ENCODE results near the gene ANXA1. TPM values are rescaled to one million over a fixed set of nuclear protein-coding genes. Genes with fewer than 3 reads are reported as not detected.

Gene ANXA1
- total and polyA plus RNA-seq, 10 of the 15 experiments (the other 5 are each of a cell fraction or from before 2014, with no cell fraction given): 6.6 to 30.1 (median 12.6) TPM

DNA sequence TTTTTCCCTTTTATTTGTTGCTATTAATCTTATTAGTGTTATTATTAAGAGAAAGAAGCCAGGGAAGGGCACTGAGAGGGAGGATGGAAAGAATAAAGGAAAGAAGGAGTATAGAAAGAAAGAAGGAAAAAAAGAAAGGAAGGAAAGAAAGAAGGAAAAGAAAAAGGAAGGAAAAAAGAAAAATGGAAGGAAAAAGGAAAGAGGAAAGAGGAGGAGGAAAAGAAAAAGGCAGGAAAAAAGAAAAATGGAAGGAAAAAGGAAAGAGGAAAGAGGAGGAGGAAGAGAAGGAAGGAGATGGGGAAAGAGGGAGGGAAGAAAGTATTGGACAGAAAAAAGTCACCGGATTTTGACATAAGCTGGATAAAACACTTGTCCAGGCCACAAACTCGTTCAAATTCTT, 47.8 kb downstream of the ANXA1 start:
- H3K79me2 ChIP-seq (ENCODE audit: control insufficient read depth, insufficient read depth, low read length): no peaks in the 10 kb centered on the region
- DNase-seq (ENCODE audit: low read depth, low spot score) (no peak), FAIRE-seq (no peak), ATAC-seq (no peak)
- no TSS peak for BruUV-seq (replicated peaks)
- H3K9ac ChIP-seq (ENCODE audit: control insufficient read depth, insufficient read depth, low read length): no peak overlapping the region
- no peaks in the 10 kb centered on the region for H4K20me1 ChIP-seq (ENCODE audit: control insufficient read depth, insufficient read depth)
- H3K4me3 ChIP-seq: no peak overlapping the region
- no peak overlapping the region for H2AFZ ChIP-seq (ENCODE audit: control insufficient read depth, low read depth, low read length)
- H3K9me3 ChIP-seq (replicated peaks; ENCODE audit: control insufficient read depth, insufficient read depth, low read length): no peaks in the 10 kb centered on the region
- 3% methylated on average over 2 of the region's 2 CpGs for WGBS (ENCODE audit: insufficient coverage, insufficient replicate concordance, low lambda C conversion rate, missing lambda C conversion rate)
- H3K4me2 ChIP-seq (ENCODE audit: control insufficient read depth, insufficient read depth): no peak overlapping the region
- ChIA-PET POLR2A (no interaction called here), SMC1A (ENCODE audit: uncharacterized antibody, unreplicated experiment) (interaction anchor here (1.1 to 5.4 kb wide), 6 partner anchors 12 to 378 kb away, joined by 4 to 46 read pairs (median 15); no protein-coding TSS in a partner anchor), CTCF (interaction anchor here (0.7 to 6.5 kb wide), 11 partner anchors 14 to 1444 kb away, joined by 3 to 70 read pairs (median 15); no protein-coding TSS in a partner anchor), RAD21 (ENCODE audit: unreplicated experiment) (interaction anchor here (1.6 to 2.3 kb wide), 2 partner anchors 11 to 29 kb away, joined by 4 to 14 read pairs; no protein-coding TSS in a partner anchor)
- intact Hi-C loops (cut with micrococcal nuclease; ENCODE audit: unreplicated experiment): no loop called here
- TF ChIP-seq SIN3A (IDR thresholded peaks at IDR 0.05; ENCODE audit: low read depth, low read length): no peak
- TF ChIP-seq POLR2AphosphoS5 (IDR thresholded peaks at IDR 0.05; ENCODE audit: low read length): no peak
- no peak for TF ChIP-seq TARDBP (IDR thresholded peaks at IDR 0.05; ENCODE audit: borderline replicate concordance)
- no peak for TF ChIP-seq ZNF274 (IDR thresholded peaks at IDR 0.05; ENCODE audit: insufficient read depth, insufficient read length)
- no peak for TF ChIP-seq STAT3 (IDR thresholded peaks at IDR 0.05; ENCODE audit: low read depth, low read length)
- no peak for TF ChIP-seq ASH2L (IDR thresholded peaks at IDR 0.05; ENCODE audit: borderline replicate concordance, low read depth)
- no peak for TF ChIP-seq MTA3 (IDR thresholded peaks at IDR 0.05; ENCODE audit: borderline replicate concordance, low read length)
- in situ Hi-C loops (cut with MboI): no loop called here
- no peaks in the 10 kb centered on the region for H3K4me1 ChIP-seq (ENCODE audit: control insufficient read depth, insufficient read depth, low read length)
- no peaks in the 10 kb centered on the region for H3K36me3 ChIP-seq (ENCODE audit: control insufficient read depth in 2 of 2, insufficient read depth in 2 of 2, low read length in 1 of 2)
- no peak overlapping the region for H3K27ac ChIP-seq (ENCODE audit: control insufficient read depth, insufficient read depth)
- H3K27me3 ChIP-seq (replicated peaks in 1 of 2; ENCODE audit: control insufficient read depth in 2 of 2, insufficient read depth in 2 of 2, low read length in 1 of 2): no peaks in the 10 kb centered on the region

- no peak overlapping the region for H3K4me2 ChIP-seq (ENCODE audit: control insufficient read depth, insufficient read depth)
- H2AFZ ChIP-seq (ENCODE audit: control insufficient read depth, low read depth, low read length): no peak overlapping the region
- H3K4me1 ChIP-seq (ENCODE audit: control insufficient read depth, insufficient read depth, low read length): no peaks in the 10 kb centered on the region
- no peak overlapping the region for H3K27ac ChIP-seq (ENCODE audit: control insufficient read depth, insufficient read depth)
- ATAC-seq (0 out of 3 replicates have a peak, but pooled peaks have one; percentile 27), DNase-seq (ENCODE audit: low read depth, low spot score) (no peak), FAIRE-seq (no peak)
- BruUV-seq (replicated peaks): no TSS peak
- no peaks in the 10 kb centered on the region for H4K20me1 ChIP-seq (ENCODE audit: control insufficient read depth, insufficient read depth)
- no peaks in the 10 kb centered on the region for H3K36me3 ChIP-seq (ENCODE audit: control insufficient read depth in 2 of 2, insufficient read depth in 2 of 2, low read length in 1 of 2)
- ChIA-PET POLR2A (no interaction called here), SMC1A (ENCODE audit: uncharacterized antibody, unreplicated experiment) (interaction anchor here (1.1 to 5.4 kb wide), 8 partner anchors 11 to 483 kb away, joined by 4 to 46 read pairs (median 15); no protein-coding TSS in a partner anchor), CTCF (interaction anchor here (0.6 to 6.5 kb wide), 17 partner anchors 14 to 1444 kb away, joined by 3 to 70 read pairs (median 3); no protein-coding TSS in a partner anchor), RAD21 (ENCODE audit: unreplicated experiment) (interaction anchor here (1.2 to 3.6 kb wide), 7 partner anchors 11 to 368 kb away, joined by 3 to 24 read pairs (median 5); no protein-coding TSS in a partner anchor)
- H3K9me3 ChIP-seq (replicated peaks; ENCODE audit: control insufficient read depth, insufficient read depth, low read length): no peaks in the 10 kb centered on the region
- in situ Hi-C loops (cut with MboI) (loop anchor here (25.0 kb wide), 1 partner anchor 1187 kb away; no protein-coding TSS in a partner anchor), intact Hi-C loops (cut with micrococcal nuclease; ENCODE audit: unreplicated experiment) (loop anchor here (1.0 to 10.0 kb wide), 5 partner anchors 366 to 1545 kb away; no protein-coding TSS in a partner anchor)
- 30% methylated on average over 10 of the region's 10 CpGs for WGBS (ENCODE audit: insufficient coverage, insufficient replicate concordance, low lambda C conversion rate, missing lambda C conversion rate)
- H3K27me3 ChIP-seq (replicated peaks in 1 of 2; ENCODE audit: control insufficient read depth in 2 of 2, insufficient read depth in 2 of 2, low read length in 1 of 2): no peaks in the 10 kb centered on the region
- no peaks in the 10 kb centered on the region for H3K79me2 ChIP-seq (ENCODE audit: control insufficient read depth, insufficient read depth, low read length)
- peak; percentile 23; the same call in 1 of the 2 replicates for TF ChIP-seq RAD21 (IDR thresholded peaks at IDR 0.05; ENCODE audit: insufficient read depth, low read depth, low read length)
- TF ChIP-seq MEF2B (IDR thresholded peaks at IDR 0.05; ENCODE audit: partially characterized antibody, poor library complexity, severe bottlenecking): no peak
- no peak for TF ChIP-seq SUZ12 (IDR thresholded peaks at IDR 0.05; ENCODE audit: unreplicated experiment)
- 0 out of 6 replicates have a peak, but pooled peaks of 1 of the 3 experiments have one; percentile 2 for TF ChIP-seq CTCF (IDR thresholded peaks at IDR 0.05 in 2 of 3, conservative IDR thresholded peaks at IDR 0.05 in 1 of 3; ENCODE audit: control insufficient read depth in 2 of 3, extremely low read depth in 1 of 3, insufficient read depth in 1 of 3, low read depth in 3 of 3, low read length in 3 of 3)
- H3K4me3 ChIP-seq: no peak overlapping the region
- H3K9ac ChIP-seq (ENCODE audit: control insufficient read depth, insufficient read depth, low read length): no peak overlapping the region
Measured at GRCh38 chr9:73199886-73200285, 48.2 kb downstream of the ANXA1 start.

All from GM12878 (cell line).